Transverse colon (tissue), 4 donors: ENCODE measurements around the gene SLC45A1. TPM values are rescaled to one million over a fixed set of nuclear protein-coding genes. Genes with fewer than 3 reads are reported as not detected.

Source experiments
- DNase-seq: peaks from one replicate; pipeline ENCODE4 v3.0.0-alpha.2; 2019
- H3K27ac ChIP-seq, 4 donors: fragments of 200-600 bp; sonication (generic); 2 replicates each; pipeline ENCODE4 v1.5.1; 2016 to 2018; ENCODE audit warnings: inconsistent platforms in 4 of 4
- H3K27me3 ChIP-seq: fragments of 200-600 bp; sonication (generic); 2 replicates; pipeline ENCODE4 v1.5.1; 2017; ENCODE audit warnings: inconsistent platforms
- H3K36me3 ChIP-seq, 4 donors: fragments of 200-600 bp; sonication (generic); 2 replicates each; pipeline ENCODE4 v1.5.1; 2017 to 2019; ENCODE audit warnings: inconsistent platforms in 4 of 4
- H3K4me1 ChIP-seq, 4 donors: fragments of 200-600 bp; sonication (generic); 2 replicates each; pipeline ENCODE4 v1.5.1; 2017 to 2020; ENCODE audit warnings: inconsistent platforms in 4 of 4
- H3K4me3 ChIP-seq, 4 donors: fragments of 200-600 bp; sonication (generic); 1 replicate in 1 of 4; 2 replicates in 3 of 4; pipeline versions ENCODE4 v1.5.1 to v1.6.1; 2017 to 2019; ENCODE audit warnings: inconsistent platforms in 4 of 4
- H3K9me3 ChIP-seq, 2 donors: fragments of 200-600 bp; sonication (generic); 2 replicates each; pipeline ENCODE4 v1.5.1; 2017 to 2019; ENCODE audit warnings: inconsistent platforms in 2 of 2
- EP300 ChIP-seq: sonication (generic); formaldehyde crosslinking; IDR thresholded peaks from one replicate; pipeline ENCODE4 v1.6.1; 2017; ENCODE audit warnings: antibody characterized with exemption, low read depth
- POLR2A ChIP-seq: fragments of 450-650 bp; IDR thresholded peaks from one replicate; pipeline ENCODE4 v1.6.1; 2016; ENCODE audit warnings: antibody characterized with exemption, mild to moderate bottlenecking, moderate library complexity
- POLR2AphosphoS5 ChIP-seq, 3 donors: sonication (generic); formaldehyde crosslinking; IDR thresholded peaks; one replicate each; pipeline ENCODE4 v1.6.1; 2016; ENCODE audit warnings: antibody characterized with exemption in 3 of 3
- WGBS, 2 donors: methylation state at CpG; one replicate each; pipeline ENCODE4 v1.1.5; 2018; ENCODE audit warnings: low coverage in 1 of 2; 5-methylcytosine and 5-hydroxymethylcytosine counted together
- in situ Hi-C, 4 donors: fragments of 200-750 bp; cut with MboI; loops; one replicate each; pipeline versions ENCODE4 v1.15.0 to v1.15.1; 2017; ENCODE audit warnings: low sequenced_read_pairs in 3 of 4, low pct_ligation_motif_present in 1 of 4, low pct_unique_long_range_greater_than_20kb in 1 of 4
- intact Hi-C: fragments of 100-400 bp; cut with DNase I; formaldehyde crosslinking; loops from one replicate; pipeline ENCODE4 v1.15.1; 2023; ENCODE audit warnings: low total_unique reads
- total RNA-seq, 4 donors: library from RNA; depleted of rRNA; stranded (reverse); fragments of >200 nt; gene quantifications; one replicate each; pipeline ENCODE4 v1.1.0, GENCODE V29; 2016
- TF ChIP-seq, protein P1 (sequence below), 5 experiments: fragments of 200-600 bp in 3 of 5; fragments of 450-650 bp in 2 of 5; sonication (generic) in 3 of 5; IDR thresholded peaks; 1 replicate in 2 of 5; 2 replicates in 3 of 5; pipeline ENCODE4 v1.5.1; 2016 to 2017; ENCODE audit warnings: antibody characterized with exemption in 5 of 5, inconsistent platforms in 3 of 5, mild to moderate bottlenecking in 2 of 5, moderate library complexity in 1 of 5

Gene SLC45A1
- total RNA-seq, 4 donors from 2014 or later = 2.3 to 7.1 (median 4.1) TPM

- Histone ChIP-seq H3K36me3 (peaks cover 0 to 6% (median 0%) of the 10 kb centered on the region in 4 donors), H3K4me1 (peaks cover 6 to 62% (median 25%) of the 10 kb centered on the region in 4 donors), H3K27me3 (no peaks in the 10 kb centered on the region), H3K9me3 (no peaks in the 10 kb centered on the region), H3K27ac (peak overlapping the region in 1 of 4 donors; percentile 26), H3K4me3 (no peak overlapping the region)
- in situ Hi-C loops = no loop called here
- DNase-seq = no peak
- TF ChIP-seq, protein P1, sequence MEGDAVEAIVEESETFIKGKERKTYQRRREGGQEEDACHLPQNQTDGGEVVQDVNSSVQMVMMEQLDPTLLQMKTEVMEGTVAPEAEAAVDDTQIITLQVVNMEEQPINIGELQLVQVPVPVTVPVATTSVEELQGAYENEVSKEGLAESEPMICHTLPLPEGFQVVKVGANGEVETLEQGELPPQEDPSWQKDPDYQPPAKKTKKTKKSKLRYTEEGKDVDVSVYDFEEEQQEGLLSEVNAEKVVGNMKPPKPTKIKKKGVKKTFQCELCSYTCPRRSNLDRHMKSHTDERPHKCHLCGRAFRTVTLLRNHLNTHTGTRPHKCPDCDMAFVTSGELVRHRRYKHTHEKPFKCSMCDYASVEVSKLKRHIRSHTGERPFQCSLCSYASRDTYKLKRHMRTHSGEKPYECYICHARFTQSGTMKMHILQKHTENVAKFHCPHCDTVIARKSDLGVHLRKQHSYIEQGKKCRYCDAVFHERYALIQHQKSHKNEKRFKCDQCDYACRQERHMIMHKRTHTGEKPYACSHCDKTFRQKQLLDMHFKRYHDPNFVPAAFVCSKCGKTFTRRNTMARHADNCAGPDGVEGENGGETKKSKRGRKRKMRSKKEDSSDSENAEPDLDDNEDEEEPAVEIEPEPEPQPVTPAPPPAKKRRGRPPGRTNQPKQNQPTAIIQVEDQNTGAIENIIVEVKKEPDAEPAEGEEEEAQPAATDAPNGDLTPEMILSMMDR (IDR thresholded peaks at IDR 0.05) = no peak
- TF ChIP-seq POLR2A (no peak), POLR2AphosphoS5 (IDR thresholded peaks at IDR 0.05) (no peak), EP300 (no peak)
- intact Hi-C loops = no loop called here
Observed at GRCh38 chr1:8386247-8386646, 68.3 kb downstream of the SLC45A1 start.

GRCh38 chr1:8388732-8389562 is 71.0 kb downstream of the SLC45A1 start:
- WGBS, 2 donors = 94 to 96% methylated on average over 7 to 12 of the region's 12 CpGs
- H3K4me1 ChIP-seq = peaks cover 4 to 47% (median 17%) of the 10 kb centered on the region in 4 donors
- no peaks in the 10 kb centered on the region for H3K36me3 ChIP-seq
- in situ Hi-C loops (no loop called here), intact Hi-C loops (no loop called here)
- H3K27ac ChIP-seq = no peak overlapping the region
- H3K9me3 ChIP-seq = no peaks in the 10 kb centered on the region
- DNase-seq = no peak
- H3K27me3 ChIP-seq = no peaks in the 10 kb centered on the region
- no peak overlapping the region for H3K4me3 ChIP-seq
- TF ChIP-seq POLR2A = no peak
- no peak for TF ChIP-seq POLR2AphosphoS5 (IDR thresholded peaks at IDR 0.05)
- no peak for TF ChIP-seq EP300
- TF ChIP-seq, protein P1 (IDR thresholded peaks at IDR 0.05) = no peak

- no peaks in the 10 kb centered on the region for H3K9me3 ChIP-seq
- 83% methylated on average over 6 to 7 of the region's 7 CpGs for WGBS, 2 donors
- no peak overlapping the region for H3K27ac ChIP-seq
- intact Hi-C loops = no loop called here
- DNase-seq = no peak
- no peaks in the 10 kb centered on the region for H3K36me3 ChIP-seq
- TF ChIP-seq EP300 (no peak), POLR2A (no peak), POLR2AphosphoS5 (IDR thresholded peaks at IDR 0.05) (no peak)
- TF ChIP-seq, protein P1 (IDR thresholded peaks at IDR 0.05) = no peak
- in situ Hi-C loops = no loop called here
- no peak overlapping the region for H3K4me3 ChIP-seq
- H3K4me1 ChIP-seq = peaks cover 4 to 46% (median 21%) of the 10 kb centered on the region in 4 donors
- H3K27me3 ChIP-seq = no peaks in the 10 kb centered on the region
Observed at GRCh38 chr1:8389958-8390535, 72.1 kb downstream of the SLC45A1 start.

- Histone ChIP-seq H3K36me3 (no peaks in the 10 kb centered on the region), H3K27ac (no peak overlapping the region), H3K27me3 (no peaks in the 10 kb centered on the region), H3K4me3 (no peak overlapping the region), H3K4me1 (peaks cover 4 to 53% (median 25%) of the 10 kb centered on the region in 4 donors), H3K9me3 (no peaks in the 10 kb centered on the region)
- WGBS, 2 donors = 86 to 89% methylated on average over 4 of the region's 4 CpGs
- TF ChIP-seq, protein P1 (IDR thresholded peaks at IDR 0.05) = no peak
- no peak for TF ChIP-seq POLR2A
- no peak for DNase-seq
- intact Hi-C loops (no loop called here), in situ Hi-C loops (no loop called here)
Observed at GRCh38 chr1:8390707-8391106, 72.8 kb downstream of the SLC45A1 start.
